GM19240 (cell line): ENCODE data around the gene PLA2G3.
"Not testable (repeated sequence)": the region's sequence is repeated elsewhere in the genome, so short reads cannot be mapped to it uniquely, and the experiment has no call there.

ENCODE experiments used
- DNase-seq: peaks from one replicate; pipeline ENCODE4 v3.0.0; 2011; ENCODE audit warnings: low spot score; ENCODE audit not compliant: insufficient read length

PLA2G3 gene, protein sequence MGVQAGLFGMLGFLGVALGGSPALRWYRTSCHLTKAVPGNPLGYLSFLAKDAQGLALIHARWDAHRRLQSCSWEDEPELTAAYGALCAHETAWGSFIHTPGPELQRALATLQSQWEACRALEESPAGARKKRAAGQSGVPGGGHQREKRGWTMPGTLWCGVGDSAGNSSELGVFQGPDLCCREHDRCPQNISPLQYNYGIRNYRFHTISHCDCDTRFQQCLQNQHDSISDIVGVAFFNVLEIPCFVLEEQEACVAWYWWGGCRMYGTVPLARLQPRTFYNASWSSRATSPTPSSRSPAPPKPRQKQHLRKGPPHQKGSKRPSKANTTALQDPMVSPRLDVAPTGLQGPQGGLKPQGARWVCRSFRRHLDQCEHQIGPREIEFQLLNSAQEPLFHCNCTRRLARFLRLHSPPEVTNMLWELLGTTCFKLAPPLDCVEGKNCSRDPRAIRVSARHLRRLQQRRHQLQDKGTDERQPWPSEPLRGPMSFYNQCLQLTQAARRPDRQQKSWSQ

DNA sequence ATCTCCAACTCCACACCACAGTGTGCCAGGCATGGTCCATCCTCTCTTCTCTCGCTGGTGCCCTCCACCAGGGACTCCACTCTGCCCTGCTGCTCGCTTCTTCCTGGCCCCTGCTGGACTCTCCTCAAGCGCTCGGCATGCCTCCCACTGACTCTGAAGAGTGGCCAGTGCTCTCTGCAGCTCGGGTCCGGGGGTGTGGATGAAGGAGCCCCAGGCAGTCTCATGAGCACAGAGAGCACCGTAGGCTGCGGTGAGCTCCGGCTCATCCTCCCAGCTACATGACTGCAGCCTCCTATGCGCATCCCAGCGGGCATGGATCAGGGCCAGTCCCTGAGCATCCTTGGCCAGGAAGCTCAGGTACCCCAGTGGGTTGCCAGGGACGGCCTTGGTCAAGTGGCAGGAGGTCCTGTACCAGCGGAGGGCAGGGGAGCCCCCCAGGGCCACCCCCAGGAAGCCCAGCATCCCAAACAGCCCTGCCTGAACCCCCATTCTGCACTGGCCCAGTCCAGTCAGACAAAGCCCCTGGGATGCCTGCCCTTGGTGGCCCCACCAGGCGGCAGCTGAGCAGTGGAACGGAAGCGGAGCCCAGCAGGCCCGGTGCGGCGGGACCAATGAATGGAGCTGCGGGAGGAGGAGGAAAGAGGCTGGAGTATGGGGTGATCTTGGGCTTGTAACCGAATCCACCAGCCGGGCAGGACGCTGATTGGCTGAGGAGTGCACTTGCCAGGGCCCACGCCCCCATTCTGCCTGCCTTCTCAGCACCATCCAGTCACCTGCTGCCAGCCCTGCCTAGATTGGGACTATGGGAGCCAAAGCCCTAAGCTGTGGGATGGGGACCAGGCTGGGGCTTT is at the start of gene PLA2G3:
Gene PLA2G3 (minus strand): TSS at position 643 of the 851 bp plus-strand sequence. CDS start 154 bp downstream, at position 489.
- no peak for DNase-seq

DNA sequence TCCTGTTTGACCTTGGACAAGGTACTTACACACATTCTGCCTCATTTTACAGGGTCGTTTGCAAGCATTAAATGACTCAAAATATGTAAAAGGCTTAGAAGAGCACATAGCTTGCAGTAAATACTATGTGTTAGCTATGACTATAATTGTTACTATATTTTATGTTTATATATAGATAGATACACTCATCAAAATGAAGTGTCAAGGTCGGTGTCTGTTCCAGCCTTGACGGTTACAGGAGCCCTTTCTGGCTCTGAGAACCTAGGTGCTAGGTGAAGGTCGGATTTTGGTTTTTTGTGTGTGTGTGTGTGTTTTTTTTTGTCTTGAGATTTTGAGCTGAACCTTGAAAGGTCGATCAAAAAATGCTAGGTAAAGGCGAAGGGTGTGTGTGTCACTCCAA is 47.3 kb upstream of the PLA2G3 start:
- DNase-seq: no peak

DNA sequence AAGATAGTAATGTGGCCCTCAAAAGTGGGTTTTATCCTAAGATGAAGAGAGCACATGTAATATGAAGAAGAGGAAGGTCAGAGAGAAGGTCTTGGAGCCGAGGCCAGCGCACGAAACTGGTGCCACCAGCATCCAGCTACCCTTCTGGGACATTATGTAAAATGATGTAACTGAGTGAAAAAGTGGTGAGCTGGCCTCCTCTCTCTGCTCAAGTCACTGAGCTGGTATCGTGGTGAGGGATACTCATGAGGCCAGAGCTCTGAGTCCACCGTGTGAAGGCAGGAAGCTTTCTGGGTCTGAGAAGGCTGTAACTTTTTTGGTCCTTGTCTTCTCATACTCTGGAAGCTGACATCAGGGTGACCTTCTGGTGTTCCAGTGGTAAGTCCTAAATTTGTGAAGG is 44.7 kb upstream of the PLA2G3 start:
- no peak for DNase-seq

DNA sequence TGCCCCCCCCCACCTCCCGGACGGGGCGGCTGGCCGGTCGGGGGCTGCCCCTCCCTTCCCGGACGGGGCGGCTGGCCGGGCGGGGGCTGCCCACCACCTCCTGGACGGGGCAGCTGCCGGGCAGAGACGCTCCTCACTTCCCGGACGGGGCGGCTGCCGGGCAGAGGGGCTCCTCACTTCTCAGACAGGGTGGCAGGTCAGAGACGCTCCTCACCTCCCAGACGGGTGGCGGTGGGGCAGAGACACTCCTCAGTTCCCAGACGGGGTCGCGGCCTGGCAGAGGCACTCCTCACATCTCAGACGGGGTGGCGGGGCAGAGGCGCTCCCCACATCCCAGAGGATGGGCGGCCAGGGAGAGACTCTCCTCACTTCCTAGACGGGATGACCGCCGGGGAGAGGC is 43.7 kb upstream of the PLA2G3 start:
- DNase-seq: no peak

DNA sequence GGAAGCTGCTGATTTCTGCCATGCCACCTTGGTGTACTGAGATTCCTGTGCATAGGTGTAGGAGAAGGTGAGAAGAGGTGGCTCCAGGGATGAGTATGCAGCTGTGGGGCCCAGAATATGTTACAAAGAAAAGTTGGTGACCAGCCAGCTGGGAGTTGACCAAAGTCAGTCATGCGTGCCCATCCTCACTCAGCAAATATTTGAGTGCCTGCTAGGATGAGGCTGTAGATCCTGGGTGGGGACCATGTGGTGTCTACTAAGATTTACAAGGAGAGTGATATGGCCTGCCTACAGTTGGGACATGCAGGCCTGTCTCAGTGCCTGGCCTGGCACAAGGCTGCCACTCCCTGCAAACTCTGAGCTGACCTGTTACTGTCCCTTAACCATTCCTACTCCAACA is 39.0 kb upstream of the PLA2G3 start:
- DNase-seq: no peak

DNA sequence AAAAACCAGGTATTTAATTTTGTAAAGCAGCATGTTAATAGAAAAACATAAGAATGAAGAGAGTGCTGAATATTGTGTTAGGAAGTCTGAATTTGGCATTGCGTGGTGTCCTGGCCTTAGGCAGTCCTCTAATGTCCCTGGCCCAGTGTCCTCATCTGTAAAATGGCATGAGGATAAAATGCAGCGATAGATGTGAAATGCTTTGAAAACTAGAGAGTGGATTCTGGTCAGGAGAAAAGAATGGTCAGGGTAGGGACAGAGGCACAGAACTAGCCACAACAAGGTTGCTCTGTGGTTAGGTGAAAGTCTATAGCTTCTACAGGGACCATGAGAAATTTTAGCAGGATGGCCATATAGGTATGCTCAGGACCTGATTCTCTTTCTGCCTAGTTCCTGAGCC is 38.6 kb upstream of the PLA2G3 start:
- no peak for DNase-seq

DNA sequence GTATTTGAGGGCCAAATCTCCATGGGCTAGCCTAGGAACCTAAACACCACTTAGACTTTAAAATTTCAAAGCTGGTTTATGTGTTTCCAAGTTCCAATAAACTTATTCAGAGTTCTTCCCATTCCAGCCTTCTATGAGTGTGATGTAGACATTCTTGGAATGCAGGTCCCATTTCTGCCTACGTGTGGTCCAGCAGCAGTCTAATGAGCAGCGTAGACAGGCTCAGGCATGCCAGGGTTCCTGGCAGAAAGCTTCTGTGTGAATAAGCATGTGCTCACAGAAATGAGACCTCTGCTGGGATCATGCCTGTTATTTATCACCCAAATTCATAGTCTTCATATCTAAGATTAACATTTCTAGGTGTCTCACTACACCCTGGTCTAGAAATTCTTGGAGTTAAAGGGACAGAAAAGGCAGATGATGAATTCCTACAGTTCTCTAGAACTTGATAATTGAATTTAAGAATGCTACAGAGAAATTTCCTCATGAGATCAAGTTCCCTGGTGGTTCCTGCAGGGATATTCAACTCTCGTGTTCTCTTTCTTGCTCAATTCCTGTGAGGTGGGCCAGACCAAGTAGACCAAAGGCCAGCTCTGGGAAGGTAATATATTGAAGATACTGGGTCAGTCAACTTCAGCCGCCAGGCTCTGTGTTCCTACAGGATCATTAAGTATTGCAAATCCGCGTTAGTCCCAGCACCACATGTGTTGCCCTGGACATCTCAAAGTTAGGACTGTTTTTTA is 37.3 kb upstream of the PLA2G3 start:
- DNase-seq: no peak

DNA sequence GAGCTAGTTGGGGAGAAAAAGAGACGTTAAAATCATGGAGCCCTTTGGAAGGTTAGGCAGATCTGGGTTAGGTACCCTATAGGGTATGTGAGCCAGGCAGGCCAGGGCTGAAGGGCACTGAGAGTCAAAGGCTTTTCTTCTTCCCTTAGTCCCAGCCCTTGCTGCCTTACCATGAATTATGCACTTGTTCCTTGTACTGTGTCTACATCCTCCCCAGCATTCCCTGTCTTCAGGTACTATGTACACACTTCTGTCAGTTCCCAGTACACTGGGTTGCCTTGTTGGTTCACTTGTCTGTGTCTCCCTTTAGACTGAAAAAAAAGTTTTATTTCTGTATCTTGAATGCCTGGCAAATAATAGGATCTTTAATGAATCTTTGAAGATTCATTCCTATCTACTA is 36.6 kb upstream of the PLA2G3 start:
- DNase-seq: no peak

DNA sequence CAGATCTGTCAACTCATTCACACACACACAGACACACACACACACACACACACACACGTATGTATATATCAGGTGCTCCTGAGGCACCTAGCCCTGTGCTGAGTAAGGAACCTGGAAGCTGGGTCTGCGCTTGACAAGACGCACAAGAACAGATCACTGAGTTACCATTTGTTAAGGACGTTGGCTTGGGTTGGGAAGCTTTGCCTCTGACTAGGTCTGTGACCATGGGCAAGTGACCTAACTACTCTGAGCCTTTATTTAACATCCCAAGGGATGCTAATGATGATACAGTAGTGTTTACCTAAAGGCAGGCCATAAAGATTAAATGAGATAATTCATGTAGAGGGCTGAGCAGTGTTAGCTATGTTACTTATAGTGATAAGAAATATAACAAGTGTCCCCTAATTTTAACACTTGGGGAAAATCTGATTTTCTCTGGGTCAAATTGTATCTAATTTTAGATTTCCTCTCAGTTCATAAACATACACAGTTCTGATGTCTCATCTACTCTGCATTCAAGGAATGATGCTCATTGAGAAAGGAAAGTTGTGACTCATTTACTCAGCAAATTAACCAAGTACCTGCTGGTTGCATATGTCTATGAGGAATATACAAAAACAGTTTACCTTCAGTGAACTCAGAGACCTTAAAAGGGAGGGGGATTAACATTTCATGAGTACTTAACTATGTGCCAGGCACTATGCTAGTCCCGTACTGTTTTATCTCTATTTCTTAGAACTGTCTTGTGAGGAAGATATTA is 33.3 kb upstream of the PLA2G3 start:
- no peak for DNase-seq

DNA sequence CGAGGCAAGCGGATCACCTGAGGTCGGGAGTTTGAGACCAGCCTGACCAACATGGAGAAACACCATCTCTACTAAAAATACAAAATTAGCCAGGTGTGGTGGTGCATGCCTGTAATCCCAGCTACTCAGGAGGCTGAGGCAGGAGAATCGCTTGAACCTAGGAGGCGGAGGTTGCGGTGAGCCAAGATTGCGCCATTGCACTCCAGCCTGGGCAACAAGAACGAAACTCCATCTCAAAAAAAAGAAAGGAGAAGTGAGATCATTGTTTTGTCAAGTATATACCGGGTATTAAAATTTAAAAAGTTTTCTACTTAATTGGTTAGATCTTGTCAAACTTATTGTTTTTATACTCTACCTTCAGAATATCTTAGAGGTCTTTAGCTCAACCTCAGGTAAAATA is 31.4 kb upstream of the PLA2G3 start:
- not testable (repeated sequence) for DNase-seq

DNA sequence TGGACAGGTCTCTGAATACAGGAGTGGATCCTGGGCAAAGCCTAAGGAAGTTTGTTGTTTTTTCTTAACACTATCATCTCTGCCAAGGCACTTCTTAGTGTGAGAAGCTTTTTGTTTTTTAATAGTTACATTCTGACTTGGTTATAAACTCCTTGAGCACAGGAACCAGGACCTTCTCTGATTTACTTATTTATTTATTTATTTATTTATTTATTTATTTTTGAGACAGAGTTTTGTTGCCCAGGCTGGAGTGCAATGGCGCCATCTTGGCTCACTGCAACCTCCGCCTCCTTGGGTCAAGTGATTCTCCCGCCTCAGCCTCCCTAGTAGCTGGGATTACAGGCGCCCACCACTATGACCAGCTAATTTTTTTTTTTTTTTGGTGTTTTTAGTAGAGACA is 30.7 kb upstream of the PLA2G3 start:
- DNase-seq: no peak

DNA sequence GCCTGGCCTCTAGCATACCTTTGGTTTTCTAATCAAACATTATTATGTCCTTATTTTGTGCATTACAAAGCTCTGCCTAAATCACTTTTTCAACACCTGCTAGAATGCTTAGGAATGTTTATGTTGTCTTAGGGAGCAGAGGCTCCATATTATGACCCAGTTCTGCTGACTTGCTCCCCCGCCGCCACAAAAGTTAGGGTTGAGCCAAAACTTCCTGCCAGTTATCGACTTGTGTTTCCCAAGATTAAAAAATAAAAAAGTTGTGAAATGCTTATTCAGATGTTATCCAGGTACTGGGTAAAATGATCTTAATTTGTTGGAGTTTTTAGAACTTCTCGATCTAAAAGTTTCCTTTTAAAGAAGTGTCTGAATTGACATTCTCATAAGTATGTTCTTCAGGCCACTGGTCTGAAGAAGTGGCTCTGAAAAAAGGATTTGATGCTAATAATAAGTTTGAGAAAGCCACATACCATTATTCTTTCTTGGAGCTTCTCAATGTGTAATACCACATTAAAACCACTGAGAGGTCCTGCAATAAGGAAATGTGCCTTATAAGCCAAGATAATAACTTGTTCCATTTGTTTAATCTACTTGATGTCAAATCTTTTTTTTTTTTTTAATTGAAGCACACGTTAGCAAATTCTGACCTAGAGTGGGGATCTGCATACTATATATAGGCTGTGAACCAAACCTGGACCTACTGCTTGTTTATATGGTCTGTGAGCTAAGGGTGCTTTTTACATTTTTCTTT is 21.9 kb upstream of the PLA2G3 start:
- no peak for DNase-seq

DNA sequence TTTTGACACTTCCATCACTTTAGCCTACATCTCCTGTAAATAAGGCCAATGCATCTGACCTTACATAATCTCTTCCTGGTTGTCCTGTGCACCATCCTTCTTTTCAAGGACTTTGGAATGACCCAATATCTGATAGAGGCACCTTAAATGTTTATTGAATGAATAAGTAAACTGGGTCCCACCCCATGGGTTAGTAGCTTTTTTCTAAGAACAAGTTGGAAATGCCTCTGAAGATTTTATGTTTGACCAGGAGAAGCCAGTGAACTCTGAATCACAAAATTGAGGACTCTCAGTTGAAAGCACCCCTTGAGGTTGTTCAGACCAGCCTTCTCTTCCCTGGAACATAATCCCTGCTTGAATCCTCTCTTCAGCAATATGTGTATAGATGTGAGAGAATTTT is 21.1 kb upstream of the PLA2G3 start:
- no peak for DNase-seq

DNA sequence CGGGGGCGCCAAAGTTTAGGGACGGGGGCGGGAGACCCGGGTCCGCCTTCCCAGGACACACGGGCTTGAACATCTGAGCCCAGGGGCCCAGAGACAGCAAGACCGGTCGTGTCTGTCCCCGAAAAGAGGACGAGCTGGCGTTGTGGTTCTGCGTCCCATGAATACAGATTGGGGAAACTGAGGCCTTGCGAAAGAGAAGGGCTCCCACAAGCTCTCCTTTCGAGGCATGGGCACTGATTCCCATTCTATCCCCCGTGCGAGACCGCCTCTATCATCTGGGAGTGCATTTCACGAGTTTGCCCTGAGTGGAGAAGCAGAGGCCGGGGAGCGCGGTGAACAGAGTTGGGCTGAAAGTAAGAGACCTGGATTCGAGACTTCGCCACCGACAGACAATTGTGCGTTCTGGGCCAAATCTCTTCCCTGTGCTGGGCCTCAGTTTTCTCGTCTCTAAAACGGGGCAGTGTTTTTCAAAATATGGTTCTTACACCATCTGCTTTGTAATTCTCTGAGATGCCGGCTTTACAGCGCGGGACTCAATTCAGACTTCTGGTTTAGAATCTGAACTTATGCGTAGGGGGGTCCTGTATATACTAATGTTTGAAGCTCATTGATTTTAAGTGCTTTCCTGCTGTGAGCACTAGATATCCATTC is 20.1 kb upstream of the PLA2G3 start:
- DNase-seq: no peak

DNA sequence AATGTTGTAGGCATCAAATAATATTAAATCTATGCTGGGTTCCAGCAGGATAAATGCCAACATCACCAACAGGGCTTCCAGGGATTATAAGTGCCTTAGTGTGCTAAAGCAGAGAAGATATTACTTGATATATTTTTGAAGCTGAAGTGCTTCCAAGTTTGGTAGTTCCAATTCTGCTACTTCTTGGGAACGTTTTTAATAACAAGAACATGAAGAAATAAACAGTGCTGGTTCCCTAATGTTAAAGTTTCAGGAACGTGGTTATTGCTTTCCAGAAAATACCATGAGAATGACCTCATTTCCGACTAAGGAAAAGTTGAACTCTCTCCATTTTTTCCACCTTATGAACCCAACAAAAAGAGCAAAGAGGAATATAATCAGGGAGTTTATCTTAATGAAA is 15.1 kb upstream of the PLA2G3 start:
- no peak for DNase-seq

DNA sequence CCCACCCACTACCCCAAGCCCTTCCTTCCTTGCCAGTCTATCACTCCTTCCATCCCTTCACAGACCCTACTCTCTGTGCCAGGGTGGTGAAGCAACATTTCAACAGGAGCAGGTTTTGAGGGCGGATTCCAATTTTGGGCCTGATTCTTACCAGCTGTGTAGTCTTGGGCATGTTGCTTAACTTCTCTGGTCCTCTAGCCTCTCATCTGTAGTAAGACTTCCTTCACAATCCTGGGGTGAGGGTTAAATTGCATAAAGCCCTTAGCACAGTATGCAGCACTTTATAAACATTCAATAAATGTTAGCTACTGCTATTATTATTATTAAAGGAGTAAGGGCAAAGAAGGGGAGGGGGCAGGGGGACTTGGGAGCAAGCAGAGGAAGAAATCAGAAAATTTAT is 14.7 kb upstream of the PLA2G3 start:
- DNase-seq: no peak

DNA sequence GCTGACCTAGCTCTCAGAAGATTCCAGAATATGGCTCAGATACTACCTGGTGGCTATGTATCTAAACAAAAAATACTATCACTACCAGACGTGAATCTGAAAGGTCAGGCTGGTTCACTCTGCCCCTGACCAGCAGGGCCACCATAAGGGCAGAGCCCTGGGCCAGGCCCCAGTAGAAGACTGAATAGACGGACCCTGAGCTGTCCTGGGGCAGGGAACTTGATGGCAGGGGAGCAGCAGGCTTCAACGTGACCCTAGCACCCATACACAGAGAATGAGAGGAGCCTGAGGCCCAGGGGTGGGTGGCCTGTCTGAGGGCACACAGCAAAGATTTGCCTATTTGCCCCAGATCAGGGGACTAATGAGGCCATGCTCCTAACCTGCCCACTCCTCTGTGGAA is 13.0 kb upstream of the PLA2G3 start:
- DNase-seq: no peak

DNA sequence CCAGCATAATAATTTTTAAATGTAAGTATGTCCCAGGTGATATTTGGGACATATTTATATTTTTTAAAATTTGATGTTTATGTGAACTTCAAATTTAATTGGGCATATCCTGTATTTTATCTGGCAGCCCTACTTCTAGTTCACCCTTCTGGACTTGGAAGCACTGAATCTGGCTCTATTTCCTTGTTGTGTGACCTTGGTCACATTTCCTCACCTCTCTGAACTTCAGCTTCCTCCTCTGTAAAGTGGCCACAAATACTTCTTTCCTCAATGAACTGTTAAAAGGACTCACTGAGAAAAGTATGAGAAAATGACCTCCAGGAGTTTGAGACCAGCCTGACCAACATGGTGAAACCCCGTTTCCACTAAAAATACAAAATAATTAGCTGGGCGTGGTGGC is 11.6 kb upstream of the PLA2G3 start:
- DNase-seq: no peak

DNA sequence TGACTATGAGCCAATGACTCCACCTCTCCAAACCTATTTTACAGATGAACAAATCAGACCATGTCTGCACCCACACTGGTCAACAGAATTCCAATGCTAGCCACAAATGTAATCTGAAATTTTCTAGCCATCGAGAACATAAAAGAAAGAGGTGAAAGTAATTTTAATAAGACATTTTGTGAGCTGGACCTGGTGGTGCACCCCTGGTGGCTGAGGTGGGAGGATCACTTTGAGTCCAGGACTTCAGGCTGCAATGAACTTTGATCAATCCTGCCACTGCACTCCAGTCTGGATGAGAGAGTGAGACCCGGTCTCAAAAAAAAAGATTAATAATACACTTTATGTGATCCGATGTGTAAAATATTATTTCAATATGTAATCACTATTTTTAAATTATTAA is 10.3 kb upstream of the PLA2G3 start:
- DNase-seq: no peak
